ENCODE results near the gene MIXL1.
"Not testable (repeated sequence)": the region's sequence is repeated elsewhere in the genome, so short reads cannot be mapped to it uniquely, and the experiment has no call there.

MIXL1 gene

DNA sequence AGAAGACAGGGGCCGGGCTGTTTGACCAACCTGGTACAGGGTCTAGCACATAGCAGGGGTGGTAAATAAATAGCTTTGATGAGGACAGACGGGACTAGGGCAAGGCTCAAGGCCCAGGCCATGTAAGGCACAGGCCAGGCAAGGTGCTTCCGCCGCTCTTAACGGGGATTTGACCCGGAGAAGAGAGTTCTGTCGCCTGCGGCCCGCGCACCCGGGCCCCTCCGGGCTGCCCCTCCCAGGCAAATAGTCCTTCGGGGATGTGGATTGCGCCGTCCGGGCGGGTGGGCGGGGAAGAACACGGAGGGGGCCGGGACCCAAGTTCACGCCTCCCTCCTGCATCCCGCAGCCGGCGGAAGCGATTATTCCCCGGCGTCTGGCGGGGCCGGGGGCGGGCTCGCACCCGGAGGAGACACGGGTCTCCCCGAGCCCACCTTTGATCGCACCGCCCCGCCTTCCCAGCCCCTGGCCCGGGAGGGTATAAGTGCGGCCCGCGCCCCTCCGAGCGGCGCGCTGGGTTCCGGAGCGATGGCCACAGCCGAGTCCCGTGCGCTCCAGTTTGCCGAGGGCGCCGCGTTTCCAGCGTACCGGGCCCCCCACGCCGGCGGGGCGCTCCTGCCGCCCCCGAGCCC lies at the start of gene MIXL1:
Gene MIXL1 (plus strand): TSS at position 508 of the 629 bp plus-strand sequence. CDS start 18 bp downstream, at position 526.
- DNase-seq (ENCODE audit: low read depth): no peak

DNA sequence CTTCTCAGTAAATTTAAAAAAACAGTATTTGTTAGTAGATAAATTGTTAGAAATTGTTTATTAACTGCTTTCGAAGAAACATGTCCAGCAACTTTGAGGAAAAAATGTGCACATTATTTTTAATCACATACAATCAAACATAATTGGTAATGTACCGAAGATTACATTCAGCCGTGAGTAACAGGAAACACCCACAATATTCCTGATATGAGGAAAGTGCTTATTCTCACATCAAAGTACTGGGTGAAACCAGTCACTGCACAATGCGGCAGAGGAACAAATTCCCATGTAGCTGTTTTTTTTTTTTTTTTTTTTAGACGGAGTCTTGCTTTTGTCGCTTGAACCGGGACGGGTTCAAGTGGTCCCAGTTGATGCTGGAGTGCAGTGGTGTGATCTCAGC lies 46.6 kb upstream of the MIXL1 start:
- DNase-seq (ENCODE audit: low read depth): no peak

DNA sequence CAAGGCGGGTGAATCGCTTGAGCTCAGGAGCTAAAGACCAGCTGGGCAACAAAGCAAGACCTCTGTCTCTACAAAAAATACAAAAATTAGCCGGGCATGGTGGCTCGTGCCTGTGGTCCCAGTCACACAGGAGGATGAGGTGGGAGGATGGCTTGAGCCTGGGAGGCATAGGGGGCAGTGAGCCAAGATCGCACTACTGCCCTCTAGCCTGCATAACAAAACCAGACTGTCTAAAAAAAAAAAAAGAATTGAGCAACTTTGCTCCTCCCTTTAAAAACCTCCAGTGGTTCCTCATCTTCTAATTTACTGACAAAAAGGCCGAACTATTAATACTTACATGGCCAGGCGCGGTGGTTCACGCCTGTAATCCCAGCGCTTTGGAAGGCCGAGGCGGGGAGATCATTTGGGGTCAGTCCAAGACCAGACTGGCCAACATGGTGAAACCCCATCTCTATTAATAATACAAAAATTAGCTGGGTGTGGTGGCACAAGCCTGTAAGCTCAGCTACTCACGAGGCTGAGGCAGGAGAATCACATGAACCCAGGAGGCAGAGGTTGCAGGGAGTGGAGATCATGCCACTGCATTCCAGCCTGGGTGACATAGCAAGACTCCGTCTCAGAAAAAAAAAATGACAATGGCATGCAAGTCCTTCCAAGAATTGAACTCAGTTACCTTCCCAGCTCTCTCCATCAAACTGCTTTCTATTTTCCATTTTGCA lies 41.3 kb upstream of the MIXL1 start:
- DNase-seq (ENCODE audit: low read depth): no peak

DNA sequence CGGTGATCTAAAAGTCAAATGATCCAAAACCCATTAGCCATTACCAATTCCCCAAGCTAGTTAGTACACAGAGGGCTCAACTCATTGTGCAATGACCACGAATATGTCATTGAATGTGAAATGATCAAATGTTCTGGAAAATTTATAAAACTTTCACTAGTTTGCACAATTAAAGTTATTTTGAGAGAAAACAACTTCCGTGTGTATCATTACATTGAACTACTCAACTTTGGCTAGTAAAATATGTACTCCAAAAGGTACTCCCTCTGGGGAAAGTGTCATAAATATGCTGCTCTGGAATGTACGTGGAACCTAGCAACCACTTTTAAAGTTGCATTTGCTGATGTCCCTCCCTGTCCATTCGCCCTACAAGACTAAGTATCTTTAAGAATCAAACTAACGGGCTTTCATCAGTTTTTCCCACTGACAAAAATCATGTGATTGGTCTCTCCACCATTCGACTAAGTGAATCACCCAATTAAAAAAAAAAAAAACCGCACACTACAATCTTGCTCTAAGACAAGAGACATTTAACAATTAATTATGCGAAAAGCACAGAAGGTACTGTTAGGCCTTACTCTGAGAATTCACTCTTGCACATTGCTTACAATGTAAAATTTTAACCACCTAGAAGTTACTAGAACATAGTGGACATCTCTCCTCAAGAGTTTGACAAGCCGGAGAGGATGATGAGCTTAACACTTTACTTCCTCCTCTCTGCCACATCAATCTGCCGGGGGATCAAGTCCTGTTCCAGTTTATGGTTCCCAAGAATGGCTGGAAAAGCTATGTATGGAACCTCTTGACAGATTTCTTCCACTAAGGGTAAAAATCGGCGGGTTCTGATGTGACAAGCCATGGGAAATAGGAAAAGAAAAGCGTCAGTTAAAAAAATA lies 38.1 kb upstream of the MIXL1 start:
- no peak for DNase-seq (ENCODE audit: low read depth)

DNA sequence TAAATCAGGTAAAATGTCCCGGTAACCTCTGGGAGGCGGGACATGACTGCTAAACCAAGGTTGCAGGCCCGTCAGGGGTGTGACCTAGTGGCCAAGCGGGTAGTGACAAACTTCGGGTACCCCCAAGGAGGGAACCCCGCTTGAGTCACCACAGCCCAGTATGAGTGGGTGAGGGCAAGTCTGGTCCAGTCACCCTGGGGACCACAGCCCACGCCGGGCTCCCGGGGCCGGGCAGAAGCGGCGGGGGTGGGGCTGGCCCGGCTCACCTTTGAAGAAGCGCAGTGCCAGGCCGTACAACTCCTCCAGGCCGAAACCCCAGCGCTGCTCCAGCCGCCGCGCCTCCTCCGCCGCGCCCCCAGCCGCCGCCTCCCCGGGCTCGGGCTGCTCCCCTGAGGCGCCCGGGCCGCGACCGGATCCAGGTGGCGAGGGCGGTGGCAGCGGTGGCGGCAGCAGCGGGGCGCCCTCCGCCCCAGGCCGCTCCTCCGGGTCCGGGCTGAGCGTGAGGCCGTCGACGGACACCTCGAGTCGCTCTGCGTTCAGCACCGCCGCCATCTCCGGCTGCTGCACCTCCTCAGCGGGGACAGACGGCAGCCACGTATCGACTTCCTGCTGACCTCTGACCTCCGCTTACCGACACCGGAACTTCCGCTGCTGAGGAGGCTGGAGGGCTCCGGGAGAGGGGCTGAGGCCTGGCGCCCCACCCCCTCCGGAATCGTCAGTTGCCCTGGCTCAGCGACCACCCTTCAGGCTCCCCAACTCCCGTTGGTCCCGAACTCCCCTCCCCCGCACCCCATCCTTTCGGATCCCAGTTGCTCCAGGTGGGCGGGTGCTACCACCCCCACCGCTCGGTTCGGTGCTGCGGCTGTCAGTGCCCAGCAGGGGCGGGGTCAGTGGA lies 37.1 kb upstream of the MIXL1 start, which contains the start of gene ACBD3:
Gene ACBD3 (minus strand): TSS at position 618 of the 895 bp plus-strand sequence. CDS start 66 bp downstream, at position 552.
- peak; percentile 64 for DNase-seq (ENCODE audit: low read depth)

DNA sequence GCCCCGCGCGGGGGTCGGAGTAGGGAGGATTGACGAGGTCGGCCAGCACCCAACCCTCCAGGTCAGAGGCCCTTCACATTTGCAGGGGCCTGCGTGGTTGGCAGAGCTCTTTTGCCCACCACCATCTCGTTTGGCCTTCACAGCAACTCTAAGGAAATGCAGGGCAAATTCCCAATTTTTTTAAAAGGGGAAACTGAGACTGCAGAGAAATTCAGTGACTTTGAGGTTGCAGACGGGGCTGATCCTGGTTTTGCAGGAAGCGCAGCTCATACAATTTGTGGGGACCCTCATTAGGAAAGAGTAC lies 36.5 kb upstream of the MIXL1 start:
- DNase-seq (ENCODE audit: low read depth): no peak

DNA sequence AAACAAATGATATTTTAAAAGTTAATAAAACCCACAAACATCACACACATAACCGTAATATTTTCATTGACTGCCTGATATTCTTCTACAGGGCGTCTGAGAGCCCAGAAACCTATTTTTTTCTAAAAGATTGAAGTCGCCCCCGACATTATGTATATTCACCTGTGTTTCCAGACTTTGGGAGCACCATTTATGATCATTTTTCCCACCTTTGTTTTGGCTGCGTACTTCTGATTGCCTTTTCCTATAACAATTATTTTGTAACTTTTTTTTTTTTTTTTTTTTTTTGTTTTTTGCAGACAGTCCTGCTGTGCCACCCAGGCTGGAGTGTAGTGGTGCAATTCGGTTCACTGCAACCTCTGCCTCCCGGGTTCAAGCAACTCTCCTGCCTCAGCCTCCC lies 36.1 kb upstream of the MIXL1 start:
- no peak for DNase-seq (ENCODE audit: low read depth)

DNA sequence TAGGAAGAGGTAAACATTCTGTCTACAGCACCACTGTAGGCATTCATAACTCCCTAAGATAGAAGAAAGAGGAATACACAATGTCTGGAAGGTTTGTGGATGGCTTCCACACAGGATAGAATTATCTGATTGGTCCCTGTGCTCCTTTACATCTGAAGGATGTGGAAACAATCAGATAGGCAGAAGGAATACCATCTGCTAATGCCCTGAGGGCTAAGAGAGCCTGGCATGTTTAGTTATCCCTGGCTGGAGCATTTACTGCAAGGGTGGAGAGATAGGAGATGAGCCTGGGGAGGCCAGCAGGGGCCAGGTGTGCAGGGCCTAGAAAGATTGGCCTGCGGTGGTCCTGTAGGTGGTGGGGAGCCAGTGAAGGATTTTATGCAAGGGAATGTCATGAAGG lies 28.3 kb upstream of the MIXL1 start:
- no peak for DNase-seq (ENCODE audit: low read depth)

DNA sequence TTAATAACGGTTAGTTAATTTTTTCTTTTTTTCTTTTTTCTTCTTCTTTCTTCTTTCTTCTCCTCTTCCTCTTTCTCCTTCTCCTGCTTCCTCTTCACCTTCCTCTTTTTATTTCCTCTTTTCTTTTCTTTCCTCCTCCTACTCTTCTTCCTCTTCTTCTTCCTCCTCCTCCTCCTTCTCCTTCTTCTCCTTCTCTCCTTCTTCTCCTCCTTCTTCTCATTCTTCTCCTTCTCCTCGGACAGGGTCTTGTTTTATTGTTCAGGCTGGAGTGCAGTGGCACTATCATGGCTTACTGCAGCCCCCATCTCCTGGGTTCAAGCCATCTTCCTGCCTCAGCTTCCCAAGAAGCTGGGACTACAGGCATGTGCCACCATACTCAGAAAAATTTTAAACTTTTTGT lies 23.5 kb upstream of the MIXL1 start:
- no peak for DNase-seq (ENCODE audit: low read depth)

DNA sequence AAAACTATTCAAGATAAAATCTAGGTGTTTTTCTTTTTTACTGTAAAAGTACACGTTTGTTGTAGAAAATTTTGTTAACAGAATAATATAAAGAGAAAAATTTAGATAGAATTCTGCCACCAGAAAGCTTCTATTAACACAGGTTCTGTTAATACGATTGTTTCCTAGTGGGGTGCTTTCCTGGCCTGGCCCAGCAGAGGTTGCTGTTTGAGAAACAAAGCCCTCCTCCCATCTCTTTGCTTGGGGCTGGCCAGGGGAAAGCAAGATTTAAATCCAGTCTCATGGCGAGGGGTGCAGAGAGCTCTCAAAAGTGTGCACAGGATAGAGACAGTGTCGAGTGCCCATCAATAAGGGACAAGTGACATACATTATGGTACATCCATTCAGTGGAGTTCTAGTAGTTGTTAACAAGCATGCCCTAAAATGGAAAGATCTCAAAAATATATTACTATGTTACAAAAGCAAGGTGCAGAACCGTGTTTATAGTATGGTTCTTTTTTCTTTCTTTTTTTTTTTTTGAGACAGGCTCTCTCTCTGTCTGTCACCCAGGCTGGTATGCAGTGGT lies 22.4 kb upstream of the MIXL1 start:
- DNase-seq (ENCODE audit: low read depth): no peak

DNA sequence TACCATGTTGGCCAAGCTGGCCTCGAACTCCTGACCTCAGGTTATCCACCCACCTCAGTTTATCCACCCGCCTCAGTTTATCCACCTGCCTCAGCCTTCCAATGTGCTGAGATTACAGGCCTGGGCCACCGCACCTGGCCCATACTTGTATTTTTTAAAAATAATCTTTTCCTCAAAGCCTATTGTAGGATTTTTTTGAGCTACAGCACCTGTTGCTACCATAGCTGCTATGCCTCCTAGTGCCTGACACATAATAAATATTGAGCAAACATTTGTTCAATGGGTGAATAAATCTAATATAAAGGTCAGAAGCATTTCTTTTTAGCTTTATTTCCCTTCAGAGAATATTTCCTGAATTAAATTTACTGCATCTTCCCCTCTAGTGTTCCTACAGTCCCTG lies 21.2 kb upstream of the MIXL1 start:
- DNase-seq (ENCODE audit: low read depth): no peak

DNA sequence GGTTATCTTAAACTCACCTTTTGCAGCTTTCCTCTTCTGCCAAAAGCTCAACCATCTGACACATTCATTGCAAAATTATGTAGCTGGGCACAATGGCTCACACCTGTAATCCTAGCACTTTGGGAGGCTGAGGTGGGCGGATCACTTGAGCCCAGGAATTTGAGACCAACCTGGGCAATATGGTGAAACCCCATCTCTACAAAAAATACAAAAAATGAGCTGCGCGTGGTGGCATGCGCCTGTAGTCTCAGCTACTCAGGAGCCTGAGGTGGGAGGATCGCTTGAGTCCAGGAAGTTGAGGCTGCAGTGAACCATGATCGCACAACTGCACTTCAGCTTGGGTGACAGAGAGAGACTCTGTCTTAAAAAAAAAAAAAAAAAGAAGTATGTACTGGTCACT lies 20.8 kb upstream of the MIXL1 start:
- not testable (repeated sequence) for DNase-seq (ENCODE audit: low read depth)

DNA sequence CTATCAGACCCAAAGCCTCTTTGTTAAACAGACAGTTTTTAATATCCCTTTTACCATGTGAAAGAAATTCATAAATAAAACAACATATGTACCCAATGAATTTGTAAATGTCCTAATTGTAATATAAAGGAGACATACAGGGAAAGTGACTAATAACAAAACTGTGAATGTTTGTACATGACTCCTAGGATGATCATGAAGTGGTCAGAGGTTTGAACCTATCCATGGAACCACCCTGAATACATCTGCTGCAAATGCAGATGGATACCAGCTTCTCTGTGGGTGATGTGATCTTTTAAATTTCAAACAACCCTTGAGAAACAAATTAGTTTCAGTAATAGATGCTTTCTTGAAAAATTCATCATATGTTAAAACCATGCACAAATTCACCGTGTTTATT lies 20.2 kb upstream of the MIXL1 start:
- DNase-seq (ENCODE audit: low read depth): no peak

DNA sequence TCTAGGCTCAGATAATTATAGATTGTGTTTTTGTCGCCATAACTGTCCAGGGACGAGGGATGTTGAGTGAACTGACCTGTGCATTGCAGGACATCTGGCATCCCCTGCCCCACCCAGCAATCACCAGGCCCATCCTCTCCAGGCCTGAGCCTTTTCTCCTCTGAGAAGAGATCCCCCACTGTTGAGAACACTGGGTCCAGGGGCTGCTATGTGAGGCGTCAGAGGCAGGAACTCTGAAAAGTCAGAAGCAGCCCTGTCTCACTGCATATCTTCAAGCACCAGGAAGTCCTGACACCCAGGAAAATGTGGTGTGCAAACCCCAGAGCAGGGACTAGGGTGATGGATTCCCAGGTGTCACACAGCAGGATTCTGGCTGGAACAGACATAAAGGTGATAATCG lies 19.8 kb upstream of the MIXL1 start:
- no peak for DNase-seq (ENCODE audit: low read depth)

DNA sequence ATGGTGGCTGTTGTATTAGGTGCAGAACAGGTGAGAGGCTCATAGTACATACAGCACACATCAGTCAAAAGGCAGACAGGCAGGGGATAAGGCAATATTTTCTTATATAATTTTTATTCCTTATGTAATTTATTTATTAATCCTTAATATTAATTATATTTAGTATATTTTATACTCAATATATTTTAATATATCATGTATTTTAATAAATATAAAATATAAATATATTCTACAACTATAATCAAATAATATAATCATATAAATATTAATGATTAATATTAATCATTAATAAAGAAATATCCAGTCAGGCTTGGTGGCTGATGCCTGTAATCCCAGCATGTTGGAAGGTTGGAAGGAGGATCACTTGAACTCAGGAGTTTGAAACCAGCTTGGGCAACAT lies 19.3 kb upstream of the MIXL1 start:
- no peak for DNase-seq (ENCODE audit: low read depth)

DNA sequence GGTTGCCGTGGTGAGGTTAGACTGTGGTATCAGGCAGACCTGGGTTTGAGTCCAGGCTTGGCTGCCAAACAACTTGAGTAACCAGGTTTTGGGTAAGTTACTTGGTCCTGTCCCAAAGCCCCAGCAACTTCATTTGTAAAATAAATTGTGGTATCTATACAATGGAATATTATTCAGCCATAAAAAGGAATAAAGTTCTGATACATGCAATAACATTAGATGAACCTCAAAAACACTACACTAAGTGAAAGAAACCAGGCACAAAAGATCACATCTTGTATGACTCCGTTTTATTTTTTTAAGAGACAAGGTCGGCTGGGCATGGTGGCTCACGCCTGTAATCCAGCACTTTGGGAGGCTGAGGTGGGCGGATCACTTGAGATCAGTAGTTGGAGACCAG lies 16.4 kb upstream of the MIXL1 start:
- DNase-seq (ENCODE audit: low read depth): no peak

DNA sequence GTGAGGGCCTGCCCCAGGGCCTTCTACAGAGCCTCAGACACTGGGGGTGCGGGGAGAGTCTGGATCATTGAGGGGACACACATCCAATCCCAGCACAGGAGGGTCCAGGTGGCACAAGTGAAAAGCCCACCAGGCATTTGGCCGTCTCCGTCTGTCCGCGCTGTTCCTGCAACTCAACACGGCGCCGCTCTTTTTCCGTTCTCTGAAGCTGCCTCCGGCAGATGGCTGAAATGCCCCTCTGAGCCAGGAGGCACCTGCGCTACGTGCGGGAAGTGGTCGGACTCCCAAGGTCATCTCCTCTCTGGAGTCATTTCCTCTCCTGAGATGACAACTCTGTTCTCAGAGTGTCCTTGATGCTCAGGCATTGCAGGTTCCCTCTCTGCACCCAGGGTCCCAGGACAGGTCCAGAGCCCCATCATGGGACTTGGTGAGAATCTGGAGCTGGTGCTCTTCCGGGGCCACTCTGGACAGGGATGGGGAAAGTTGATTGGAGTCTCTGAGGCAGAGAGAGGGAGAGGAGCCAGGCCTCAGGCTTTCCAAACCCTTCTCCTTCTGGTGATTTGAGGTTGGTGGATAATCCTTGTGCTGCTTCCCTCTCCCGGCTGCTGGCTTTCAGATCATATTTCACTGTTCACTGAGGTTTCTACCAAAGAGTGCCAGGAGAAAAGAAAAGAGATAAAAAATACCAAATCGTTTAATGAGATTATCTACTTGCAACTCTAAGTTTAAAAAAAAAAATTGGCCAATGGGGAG lies 14.0 kb upstream of the MIXL1 start:
- no peak for DNase-seq (ENCODE audit: low read depth)

DNA sequence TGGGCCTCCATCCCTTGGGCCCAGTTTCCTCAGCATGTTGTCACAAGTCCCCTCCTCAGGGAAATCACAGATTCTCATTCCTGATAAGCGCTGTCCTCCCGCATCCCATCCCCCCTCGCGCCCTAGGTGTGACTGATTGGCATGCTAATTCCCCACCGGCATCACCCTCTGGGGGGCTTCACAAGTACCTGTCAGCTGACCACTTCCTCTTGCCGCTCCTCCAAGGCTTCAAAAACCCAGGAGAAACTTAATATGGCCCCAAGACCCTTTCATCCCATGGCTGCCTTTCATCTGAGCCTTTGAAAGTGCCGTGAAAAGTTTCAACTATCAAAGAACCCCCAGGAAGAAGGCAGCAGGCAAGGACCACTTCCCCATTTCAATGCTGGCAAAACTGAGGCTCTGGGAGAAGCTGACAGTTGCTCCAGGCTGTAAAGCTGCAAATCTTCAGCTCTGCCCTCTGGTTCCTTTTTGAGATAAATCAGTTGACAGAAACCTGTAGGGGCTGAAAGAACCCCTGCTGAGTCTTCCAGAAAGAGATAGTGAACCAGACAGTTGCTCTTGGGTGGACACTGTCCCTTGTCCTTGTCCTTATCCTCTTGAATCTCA lies 12.8 kb upstream of the MIXL1 start:
- no peak for DNase-seq (ENCODE audit: low read depth)

DNA sequence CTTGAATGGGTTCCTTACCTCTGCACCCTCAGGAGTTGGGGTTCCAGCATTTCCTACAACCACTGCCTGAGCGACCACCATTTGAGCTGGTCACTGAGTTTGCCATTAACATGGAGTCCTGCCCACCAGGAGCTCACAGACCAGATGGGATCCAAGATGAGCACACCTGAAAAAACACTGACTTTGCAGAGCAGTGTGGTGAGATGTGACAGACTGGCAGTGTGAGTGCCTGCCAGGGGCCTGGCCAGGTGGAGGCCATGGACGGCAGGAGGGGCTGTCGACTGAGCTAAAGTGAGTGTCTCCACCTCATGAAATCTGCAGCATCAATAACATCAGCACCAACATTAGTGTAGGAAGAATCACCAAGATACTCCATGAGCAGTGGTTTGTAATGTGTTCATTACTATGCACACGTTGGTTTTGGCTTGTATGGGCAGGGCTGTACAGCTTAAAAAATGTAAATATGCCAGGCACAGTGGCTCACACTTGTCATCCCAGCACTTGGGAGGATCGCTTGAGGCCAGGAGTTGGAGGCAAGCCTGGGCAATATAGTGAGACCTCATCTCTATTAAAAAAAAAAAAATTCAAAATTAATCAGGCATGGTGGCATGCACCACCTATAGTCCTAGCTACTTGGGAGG lies 12.2 kb upstream of the MIXL1 start:
- no peak for DNase-seq (ENCODE audit: low read depth)

DNA sequence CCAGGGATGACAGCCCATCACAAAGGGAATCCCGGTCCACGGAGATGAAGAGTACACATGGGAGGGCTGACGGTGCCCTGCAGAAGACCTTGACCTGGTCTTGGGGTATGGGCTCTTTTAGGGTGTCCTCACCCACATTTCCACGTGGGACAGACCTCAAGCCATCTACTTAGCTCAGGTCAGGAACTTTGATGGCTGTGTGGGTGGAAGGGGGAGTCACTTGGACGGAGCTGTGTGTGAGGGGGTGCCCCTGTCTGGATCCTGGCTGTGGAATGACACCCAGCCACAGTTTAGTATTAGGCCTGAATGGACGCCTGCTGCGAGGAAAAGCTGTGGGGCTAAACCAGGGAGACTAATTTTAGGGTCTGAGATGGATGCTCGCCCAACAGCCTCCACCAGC lies 10.9 kb upstream of the MIXL1 start:
- DNase-seq (ENCODE audit: low read depth): no peak

Data from HS-27A (cell line).